ENCODE results near the gene F9. TPM values are rescaled to one million over a fixed set of nuclear protein-coding genes. Genes with fewer than 3 reads are reported as not detected.
"Not testable (repeated sequence)": the region's sequence is repeated elsewhere in the genome, so short reads cannot be mapped to it uniquely, and the experiment has no call there.

Gene F9
- total RNA-seq, 2 donors from 2014 or later: not detected

DNA sequence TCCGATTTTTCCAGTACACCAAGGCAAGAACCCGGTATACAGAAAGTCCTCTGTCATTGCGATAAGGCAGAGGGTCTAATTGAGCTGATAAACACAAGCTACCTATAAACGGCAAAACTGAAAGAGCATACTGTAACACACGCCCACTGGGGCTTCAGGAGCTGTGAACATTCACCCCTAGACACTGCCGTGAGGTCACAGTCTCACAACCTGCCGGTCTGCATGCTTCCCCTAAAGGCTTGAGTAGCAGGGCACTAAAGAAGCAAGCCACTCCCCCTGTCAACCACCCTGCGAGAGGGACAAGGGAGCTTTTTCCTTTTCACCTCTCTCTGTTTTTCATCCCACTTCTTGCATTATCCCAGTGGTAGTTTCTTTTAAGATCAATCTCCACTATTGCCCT is 22.4 kb upstream of the F9 start:
- ATAC-seq (no peak), DNase-seq (no peak)
- 49 to 62% methylated on average over 4 to 8 of the region's 8 CpGs for WGBS, 2 donors
- TF ChIP-seq, protein P1, sequence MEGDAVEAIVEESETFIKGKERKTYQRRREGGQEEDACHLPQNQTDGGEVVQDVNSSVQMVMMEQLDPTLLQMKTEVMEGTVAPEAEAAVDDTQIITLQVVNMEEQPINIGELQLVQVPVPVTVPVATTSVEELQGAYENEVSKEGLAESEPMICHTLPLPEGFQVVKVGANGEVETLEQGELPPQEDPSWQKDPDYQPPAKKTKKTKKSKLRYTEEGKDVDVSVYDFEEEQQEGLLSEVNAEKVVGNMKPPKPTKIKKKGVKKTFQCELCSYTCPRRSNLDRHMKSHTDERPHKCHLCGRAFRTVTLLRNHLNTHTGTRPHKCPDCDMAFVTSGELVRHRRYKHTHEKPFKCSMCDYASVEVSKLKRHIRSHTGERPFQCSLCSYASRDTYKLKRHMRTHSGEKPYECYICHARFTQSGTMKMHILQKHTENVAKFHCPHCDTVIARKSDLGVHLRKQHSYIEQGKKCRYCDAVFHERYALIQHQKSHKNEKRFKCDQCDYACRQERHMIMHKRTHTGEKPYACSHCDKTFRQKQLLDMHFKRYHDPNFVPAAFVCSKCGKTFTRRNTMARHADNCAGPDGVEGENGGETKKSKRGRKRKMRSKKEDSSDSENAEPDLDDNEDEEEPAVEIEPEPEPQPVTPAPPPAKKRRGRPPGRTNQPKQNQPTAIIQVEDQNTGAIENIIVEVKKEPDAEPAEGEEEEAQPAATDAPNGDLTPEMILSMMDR (IDR thresholded peaks at IDR 0.05): no peak
- TF ChIP-seq POLR2A (IDR thresholded peaks at IDR 0.05): no peak
- H3K27me3 ChIP-seq: no peaks in the 10 kb centered on the region
- H3K4me3 ChIP-seq: no peak overlapping the region
- intact Hi-C loops (cut with DNase I): no loop called here
- H3K36me3 ChIP-seq (replicated peaks in 1 of 2; ENCODE audit: insufficient read depth in 1 of 2, low read depth in 2 of 2): no peaks in the 10 kb centered on the region
- no peaks in the 10 kb centered on the region for H3K9me3 ChIP-seq
- no peak overlapping the region for H3K27ac ChIP-seq
- H3K4me1 ChIP-seq: no peaks in the 10 kb centered on the region

GRCh38 chrX:139518475-139518874 is 12.1 kb upstream of the F9 start:
- Histone ChIP-seq H3K27me3 (no peaks in the 10 kb centered on the region), H3K36me3 (replicated peaks in 1 of 2; ENCODE audit: insufficient read depth in 1 of 2, low read depth in 2 of 2) (no peaks in the 10 kb centered on the region), H3K4me1 (no peaks in the 10 kb centered on the region), H3K9me3 (no peaks in the 10 kb centered on the region), H3K27ac (no peak overlapping the region), H3K4me3 (no peak overlapping the region)
- no peak for TF ChIP-seq POLR2A (IDR thresholded peaks at IDR 0.05)
- TF ChIP-seq, protein P1 (IDR thresholded peaks at IDR 0.05): no peak
- intact Hi-C loops (cut with DNase I): no loop called here
- ATAC-seq (no peak), DNase-seq (no peak)
- WGBS, 2 donors: 78 to 79% methylated on average over 2 of the region's 2 CpGs

- ATAC-seq; H3K4me3 ChIP-seq; intact Hi-C loops (cut with DNase I): not testable (repeated sequence)
Observed at GRCh38 chrX:139528829-139529228, 1.7 kb upstream of the F9 start.

DNA sequence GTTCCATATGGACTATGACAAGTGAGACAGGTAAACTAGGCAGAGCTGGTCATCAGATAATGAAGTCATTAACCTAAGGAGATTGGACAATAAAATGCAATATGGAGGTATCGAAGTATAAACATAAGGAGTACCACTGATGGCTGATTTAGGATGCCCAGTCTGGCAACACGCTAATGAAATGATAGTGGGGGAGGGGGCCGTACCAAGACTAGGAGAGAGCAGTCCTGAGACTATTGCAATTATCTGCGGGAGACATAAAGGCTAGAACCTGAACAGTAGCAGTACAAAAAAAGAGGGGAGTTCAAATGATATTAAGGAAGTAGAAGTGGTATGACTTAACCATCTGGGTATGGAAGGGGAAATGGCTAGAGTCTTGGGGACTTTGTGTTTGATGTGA is 2.3 kb downstream of the F9 start:
- TF ChIP-seq, protein P1 (IDR thresholded peaks at IDR 0.05): no peak
- no peak for TF ChIP-seq POLR2A (IDR thresholded peaks at IDR 0.05)
- 76 to 89% methylated on average over 4 of the region's 4 CpGs for WGBS, 2 donors
- ATAC-seq (no peak), DNase-seq (no peak)
- no peaks in the 10 kb centered on the region for H3K36me3 ChIP-seq (replicated peaks in 1 of 2; ENCODE audit: insufficient read depth in 1 of 2, low read depth in 2 of 2)
- H3K4me3 ChIP-seq: no peak overlapping the region
- H3K27ac ChIP-seq: no peak overlapping the region
- no peaks in the 10 kb centered on the region for H3K27me3 ChIP-seq
- intact Hi-C loops (cut with DNase I): no loop called here
- no peaks in the 10 kb centered on the region for H3K9me3 ChIP-seq
- H3K4me1 ChIP-seq: no peaks in the 10 kb centered on the region

More at GRCh38 chrX:139528829-139529228, 1.7 kb upstream of the F9 start:
- not testable (repeated sequence) for H3K27me3 ChIP-seq; H3K27ac ChIP-seq; H3K36me3 ChIP-seq (replicated peaks in 1 of 2; ENCODE audit: insufficient read depth in 1 of 2, low read depth in 2 of 2); H3K4me1 ChIP-seq; H3K9me3 ChIP-seq; DNase-seq
- 66 to 78% methylated on average over 3 of the region's 3 CpGs for WGBS, 2 donors

GRCh38 chrX:139533444-139533843 is 2.9 kb downstream of the F9 start:
- H3K4me3 ChIP-seq: no peak overlapping the region
- H3K9me3 ChIP-seq: no peaks in the 10 kb centered on the region
- H3K36me3 ChIP-seq (replicated peaks in 1 of 2; ENCODE audit: insufficient read depth in 1 of 2, low read depth in 2 of 2): no peaks in the 10 kb centered on the region
- 67 to 94% methylated on average over 4 of the region's 4 CpGs for WGBS, 2 donors
- intact Hi-C loops (cut with DNase I): no loop called here
- no peak overlapping the region for H3K27ac ChIP-seq
- no peak for ATAC-seq
- TF ChIP-seq POLR2A (IDR thresholded peaks at IDR 0.05): no peak
- TF ChIP-seq, protein P1 (IDR thresholded peaks at IDR 0.05): no peak
- H3K27me3 ChIP-seq: no peaks in the 10 kb centered on the region
- no peak for DNase-seq
- H3K4me1 ChIP-seq: no peaks in the 10 kb centered on the region

Data from body of pancreas (tissue), 4 donors.